Thoracic aorta (tissue), 2 donors: ENCODE data around the gene BLTP3A. TPM values are rescaled to one million over a fixed set of nuclear protein-coding genes. Genes with fewer than 3 reads are reported as not detected.
"Not testable (repeated sequence)": the region's sequence is repeated elsewhere in the genome, so short reads cannot be mapped to it uniquely, and the experiment has no call there.

Experiments used
- ATAC-seq: fragments of 150-250 bp; one replicate; pipeline ENCODE4 v1.8.0; 2017; ENCODE audit warnings: low read depth; ENCODE audit not compliant: insufficient number of reproducible peaks, low FRiP score
- DNase-seq: peaks from one replicate; pipeline ENCODE4 v3.0.0-alpha.2; 2020; ENCODE audit warnings: low spot score
- H3K27ac ChIP-seq, 2 donors: fragments of 200-600 bp; sonication (generic); 1 replicate in 1 of 2; 2 replicates in 1 of 2; pipeline ENCODE4 v1.5.1; 2016; ENCODE audit warnings: mild to moderate bottlenecking in 2 of 2, moderate library complexity in 2 of 2
- H3K27me3 ChIP-seq: fragments of 200-600 bp; sonication (generic); replicated peaks from 2 replicates; pipeline ENCODE4 v1.6.0; 2016; ENCODE audit warnings: mild to moderate bottlenecking; ENCODE audit not compliant: insufficient read depth
- H3K36me3 ChIP-seq: fragments of 200-600 bp; sonication (generic); one replicate; pipeline ENCODE4 v1.5.1; 2016
- H3K4me1 ChIP-seq, 2 donors: fragments of 200-600 bp; sonication (generic); 1 replicate in 1 of 2; 2 replicates in 1 of 2; pipeline versions ENCODE4 v1.5.1 to v1.6.0; 2016; ENCODE audit warnings: low read depth in 2 of 2, mild to moderate bottlenecking in 1 of 2; ENCODE audit not compliant: control insufficient read depth in 1 of 2
- H3K4me3 ChIP-seq: fragments of 200-600 bp; sonication (generic); 2 replicates; pipeline ENCODE4 v1.5.1; 2016; ENCODE audit warnings: mild to moderate bottlenecking
- H3K9me3 ChIP-seq: fragments of 200-600 bp; sonication (generic); 2 replicates; pipeline ENCODE4 v1.5.1; 2016
- total RNA-seq, 2 donors: library from RNA; depleted of rRNA; stranded (reverse); fragments of >200 nt; gene quantifications; one replicate each; pipeline versions ENCODE4 v1.1.0 to v1.2.3, GENCODE V29; 2016
- TF ChIP-seq, protein P1 (sequence below): fragments of 200-600 bp; sonication (generic); IDR thresholded peaks from one replicate; pipeline ENCODE4 v1.5.1; 2019; ENCODE audit warnings: antibody characterized with exemption

BLTP3A gene
- total RNA-seq, 2 donors from 2014 or later = 9.9 to 13.3 TPM

DNA sequence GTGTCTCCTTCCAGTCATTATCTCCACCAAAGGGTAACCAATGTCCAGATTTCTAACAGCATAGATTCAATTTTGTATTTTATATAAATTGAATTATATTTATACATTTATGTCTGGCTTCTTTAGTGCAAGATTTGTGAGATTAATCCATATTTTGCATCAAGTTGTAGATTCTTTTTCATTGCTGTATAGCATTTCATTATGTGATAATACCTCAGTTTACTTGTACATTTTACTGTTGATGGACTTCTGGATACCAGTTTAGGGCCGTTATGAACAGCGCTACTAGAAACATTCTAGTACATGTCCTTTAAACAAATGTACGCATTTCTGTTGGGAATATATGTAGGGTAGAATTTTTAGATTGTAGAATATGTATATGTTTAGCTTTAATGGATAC is 6.2 kb downstream of the BLTP3A start:
- no peak overlapping the region for H3K27ac ChIP-seq
- H3K4me3 ChIP-seq = no peak overlapping the region
- no peaks in the 10 kb centered on the region for H3K9me3 ChIP-seq
- H3K27me3 ChIP-seq = no peaks in the 10 kb centered on the region
- TF ChIP-seq, protein P1, sequence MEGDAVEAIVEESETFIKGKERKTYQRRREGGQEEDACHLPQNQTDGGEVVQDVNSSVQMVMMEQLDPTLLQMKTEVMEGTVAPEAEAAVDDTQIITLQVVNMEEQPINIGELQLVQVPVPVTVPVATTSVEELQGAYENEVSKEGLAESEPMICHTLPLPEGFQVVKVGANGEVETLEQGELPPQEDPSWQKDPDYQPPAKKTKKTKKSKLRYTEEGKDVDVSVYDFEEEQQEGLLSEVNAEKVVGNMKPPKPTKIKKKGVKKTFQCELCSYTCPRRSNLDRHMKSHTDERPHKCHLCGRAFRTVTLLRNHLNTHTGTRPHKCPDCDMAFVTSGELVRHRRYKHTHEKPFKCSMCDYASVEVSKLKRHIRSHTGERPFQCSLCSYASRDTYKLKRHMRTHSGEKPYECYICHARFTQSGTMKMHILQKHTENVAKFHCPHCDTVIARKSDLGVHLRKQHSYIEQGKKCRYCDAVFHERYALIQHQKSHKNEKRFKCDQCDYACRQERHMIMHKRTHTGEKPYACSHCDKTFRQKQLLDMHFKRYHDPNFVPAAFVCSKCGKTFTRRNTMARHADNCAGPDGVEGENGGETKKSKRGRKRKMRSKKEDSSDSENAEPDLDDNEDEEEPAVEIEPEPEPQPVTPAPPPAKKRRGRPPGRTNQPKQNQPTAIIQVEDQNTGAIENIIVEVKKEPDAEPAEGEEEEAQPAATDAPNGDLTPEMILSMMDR = no peak
- DNase-seq = no peak
- no peak for ATAC-seq
- peaks cover 6 to 9% of the 10 kb centered on the region in 2 donors for H3K4me1 ChIP-seq
- no peaks in the 10 kb centered on the region for H3K36me3 ChIP-seq

DNA sequence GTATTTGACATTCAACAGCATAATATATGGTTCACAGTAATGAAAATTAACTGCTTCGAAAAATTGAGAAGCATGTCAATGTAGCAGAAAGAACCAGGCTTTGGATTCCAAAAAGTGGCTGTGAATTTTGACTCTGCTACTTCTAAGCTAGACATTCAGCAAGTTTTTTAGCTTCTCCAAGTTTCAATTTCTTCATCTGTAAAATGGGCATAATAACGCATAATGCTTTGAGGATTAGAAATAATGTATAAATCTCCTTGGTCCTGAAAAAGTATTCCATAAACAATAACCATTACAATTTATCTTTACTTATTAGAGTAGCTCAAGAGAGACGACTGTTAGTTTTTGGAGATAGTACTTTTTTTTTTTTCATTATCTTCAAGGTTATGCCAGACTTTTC is 7.7 kb downstream of the BLTP3A start:
- H3K4me3 ChIP-seq = no peak overlapping the region
- no peak for DNase-seq
- no peaks in the 10 kb centered on the region for H3K9me3 ChIP-seq
- H3K27ac ChIP-seq = no peak overlapping the region
- ATAC-seq = no peak
- H3K4me1 ChIP-seq = no peaks in the 10 kb centered on the region
- no peaks in the 10 kb centered on the region for H3K27me3 ChIP-seq
- TF ChIP-seq, protein P1 = no peak
- no peaks in the 10 kb centered on the region for H3K36me3 ChIP-seq

DNA sequence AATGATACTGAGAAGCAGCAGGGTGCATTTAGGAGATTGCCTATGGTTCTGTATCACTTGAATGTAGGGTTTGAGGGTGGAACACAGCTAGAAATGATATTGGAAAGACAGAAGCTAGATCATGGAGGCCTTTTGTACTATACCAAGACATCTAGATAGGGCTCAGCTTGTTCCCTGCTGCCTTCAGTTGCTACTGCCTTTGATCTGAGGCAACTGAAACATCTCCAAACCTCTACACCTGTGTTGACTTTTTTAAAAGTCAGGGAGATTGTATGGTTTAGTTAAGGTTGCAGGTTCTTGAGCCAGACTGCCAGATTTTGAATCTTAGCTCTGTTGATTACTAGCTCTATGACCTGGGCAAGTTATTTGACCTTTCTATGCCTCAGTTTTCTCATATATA is 12.7 kb downstream of the BLTP3A start:
- ATAC-seq (no peak), DNase-seq (no peak)
- Histone ChIP-seq H3K27me3 (no peaks in the 10 kb centered on the region), H3K36me3 (no peaks in the 10 kb centered on the region), H3K4me3 (no peak overlapping the region), H3K27ac (no peak overlapping the region), H3K4me1 (no peaks in the 10 kb centered on the region), H3K9me3 (no peaks in the 10 kb centered on the region)
- TF ChIP-seq, protein P1 = no peak

DNA sequence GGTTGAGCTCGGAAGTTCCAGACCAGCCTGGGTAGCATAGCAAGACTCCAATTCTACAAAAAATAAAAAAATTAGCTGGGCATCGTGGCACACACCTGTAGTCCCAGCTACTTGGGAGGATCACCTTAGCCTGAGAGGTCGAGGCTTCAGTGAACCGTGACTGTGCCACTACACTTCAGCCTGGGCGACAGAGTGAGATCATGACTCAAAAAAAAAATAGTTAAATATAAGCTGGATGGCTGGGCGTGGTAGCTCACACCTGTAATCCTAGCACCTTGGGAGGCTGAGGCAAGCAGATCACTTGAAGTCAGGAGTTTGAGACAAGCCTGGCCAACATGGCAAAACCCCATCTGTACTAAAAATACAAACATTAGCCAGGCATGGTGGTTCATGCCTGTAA is 13.2 kb downstream of the BLTP3A start:
- ATAC-seq, DNase-seq, H3K4me1 ChIP-seq, H3K36me3 ChIP-seq, H3K27me3 ChIP-seq, H3K9me3 ChIP-seq, H3K4me3 ChIP-seq, H3K27ac ChIP-seq: not testable (repeated sequence)

DNA sequence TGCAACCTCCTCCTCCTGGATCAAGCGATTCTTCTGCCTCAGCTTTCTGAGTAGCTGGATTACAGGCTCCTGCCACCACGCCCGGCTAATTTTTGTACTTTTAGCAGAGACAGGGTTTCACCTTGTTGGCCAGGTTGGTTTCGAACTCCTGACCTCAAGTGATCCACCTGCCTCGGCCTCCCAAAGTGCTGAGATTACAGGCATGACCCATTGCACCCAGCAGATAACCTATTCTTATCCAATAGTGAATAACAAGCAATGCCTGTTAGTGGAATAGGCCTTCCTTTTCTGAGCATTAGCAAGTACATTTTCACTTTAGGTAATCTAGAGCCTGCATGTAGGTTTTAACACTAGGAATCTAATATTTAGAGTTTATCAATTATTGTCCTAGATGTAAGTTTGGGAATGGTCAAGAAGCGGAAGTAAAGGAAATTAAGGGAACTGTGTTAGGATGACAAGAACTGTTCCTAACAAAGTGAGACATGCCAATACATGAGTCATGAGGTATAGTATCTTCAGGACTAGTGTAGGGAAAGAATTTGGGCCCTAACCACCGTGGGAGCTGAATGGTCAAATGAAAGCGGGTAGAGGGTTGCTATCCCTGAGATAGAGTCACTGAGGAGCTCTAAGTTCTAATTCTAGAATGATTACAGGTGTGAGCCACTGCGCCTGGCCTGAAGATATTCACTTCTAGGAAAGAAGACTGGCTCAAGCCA is 15.0 kb downstream of the BLTP3A start:
- TF ChIP-seq, protein P1 = no peak
- no peak overlapping the region for H3K27ac ChIP-seq
- ATAC-seq = no peak

DNA sequence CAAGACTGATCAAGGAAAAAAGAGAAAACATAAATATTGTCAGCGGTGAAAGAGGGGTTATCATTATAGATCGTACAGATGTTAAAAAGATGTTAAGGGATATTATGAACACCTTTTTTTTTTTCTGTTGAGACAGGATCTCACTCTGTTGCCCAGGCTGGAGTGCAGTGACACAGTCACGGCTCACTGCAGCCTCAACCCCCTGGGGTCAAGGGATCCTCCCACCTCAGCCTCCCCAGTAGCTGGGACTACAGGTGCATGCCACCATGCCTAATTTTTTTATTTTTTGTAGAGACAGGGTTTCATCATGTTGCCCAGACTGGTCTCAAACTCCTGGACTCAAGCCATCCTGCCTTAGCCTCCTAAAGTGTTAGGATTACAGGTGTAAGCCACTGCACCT is 16.6 kb downstream of the BLTP3A start:
- H3K27ac ChIP-seq, H3K4me1 ChIP-seq, H3K27me3 ChIP-seq, ATAC-seq, DNase-seq, H3K36me3 ChIP-seq, H3K9me3 ChIP-seq, H3K4me3 ChIP-seq: not testable (repeated sequence)

More for the DNA sequence above, 15.0 kb downstream of the BLTP3A start:
- Histone ChIP-seq H3K36me3 (no peaks in the 10 kb centered on the region), H3K4me3 (no peak overlapping the region), H3K9me3 (no peaks in the 10 kb centered on the region), H3K4me1 (no peaks in the 10 kb centered on the region), H3K27me3 (no peaks in the 10 kb centered on the region)
- DNase-seq = no peak

DNA sequence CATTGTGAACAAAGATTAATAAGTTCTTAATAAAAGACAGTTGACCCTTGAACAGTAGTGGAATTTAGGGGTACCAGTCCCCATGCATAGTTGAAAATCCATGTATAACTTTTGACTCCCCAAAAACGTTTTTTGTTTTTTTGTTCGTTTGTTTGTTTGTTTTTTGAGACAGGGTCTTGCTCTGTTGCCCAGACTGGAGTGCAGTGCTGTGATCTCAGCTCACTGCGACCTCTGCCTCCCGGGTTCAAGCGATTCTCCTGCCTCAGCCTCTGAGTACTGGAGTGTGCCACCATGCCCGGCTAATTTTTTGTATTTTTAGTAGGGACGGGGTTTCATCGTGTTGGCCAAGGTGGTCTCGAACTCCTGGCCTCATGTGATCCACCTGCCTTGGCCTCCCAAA is 17.5 kb downstream of the BLTP3A start:
- peaks cover 3 to 16% of the 10 kb centered on the region in 2 donors for H3K4me1 ChIP-seq
- H3K4me3 ChIP-seq, DNase-seq, ATAC-seq, H3K9me3 ChIP-seq, H3K27me3 ChIP-seq, H3K36me3 ChIP-seq, H3K27ac ChIP-seq: not testable (repeated sequence)
